H7 (cell line): ENCODE results near the gene ELK4. TPM values are rescaled to one million over a fixed set of nuclear protein-coding genes. Genes with fewer than 3 reads are reported as not detected.
"Not testable (repeated sequence)": the region's sequence is repeated elsewhere in the genome, so short reads cannot be mapped to it uniquely, and the experiment has no call there.

Experiments
- DNase-seq: peaks from one replicate; pipeline ENCODE4 v3.0.0; 2012
- H3K27me3 ChIP-seq: 2 replicates; pipeline ENCODE4 v1.6.0; 2011; ENCODE audit warnings: mild to moderate bottlenecking, low read length; ENCODE audit not compliant: control insufficient read depth, insufficient read depth
- H3K36me3 ChIP-seq: replicated peaks from 2 replicates; pipeline ENCODE4 v1.5.1; 2011; ENCODE audit warnings: low read length; ENCODE audit not compliant: control insufficient read depth, insufficient read depth
- H3K4me3 ChIP-seq: 2 replicates; pipeline ENCODE4 v1.5.1; 2011; ENCODE audit warnings: low read depth, mild to moderate bottlenecking, control low read depth, low read length, moderate library complexity; ENCODE audit not compliant: insufficient read depth
- total RNA-seq: library from RNA; depleted of rRNA; stranded (reverse); fragments of >200 nt; shearing (Covaris generic); gene quantifications from 2 replicates; pipeline ENCODE4 v1.2.3, GENCODE V29; 2014

Gene ELK4
- total RNA-seq, 1 experiment from 2014 or later: 13.0 TPM

- H3K36me3 ChIP-seq: no peaks in the 10 kb centered on the region; the same call in 1 of the 2 replicates
- no peaks in the 10 kb centered on the region for H3K27me3 ChIP-seq
- DNase-seq: no peak
- H3K4me3 ChIP-seq: no peak overlapping the region
These were observed 21.2 kb upstream of the ELK4 start for GRCh38 chr1:205652984-205653383.

- Histone ChIP-seq H3K36me3 (no peaks in the 10 kb centered on the region; the same call in 1 of the 2 replicates), H3K27me3 (no peaks in the 10 kb centered on the region), H3K4me3 (no peak overlapping the region)
- no peak for DNase-seq
These were observed 18.4 kb upstream of the ELK4 start for GRCh38 chr1:205650241-205650640.

GRCh38 chr1:205645519-205645918 is 13.7 kb upstream of the ELK4 start:
- peak; percentile 31 for DNase-seq
- H3K4me3 ChIP-seq: no peak overlapping the region

GRCh38 chr1:205642679-205643307 is 11.0 kb upstream of the ELK4 start:
- no peaks in the 10 kb centered on the region for H3K27me3 ChIP-seq
- DNase-seq: no peak
- no peak overlapping the region for H3K4me3 ChIP-seq
- no peaks in the 10 kb centered on the region for H3K36me3 ChIP-seq

More at GRCh38 chr1:205645519-205645918, 13.7 kb upstream of the ELK4 start:
- no peaks in the 10 kb centered on the region for H3K27me3 ChIP-seq
- H3K36me3 ChIP-seq: no peaks in the 10 kb centered on the region; the same call in 1 of the 2 replicates

- DNase-seq: no peak
- Histone ChIP-seq H3K36me3 (no peaks in the 10 kb centered on the region), H3K27me3 (no peaks in the 10 kb centered on the region), H3K4me3 (no peak overlapping the region)
These were observed 7.8 kb upstream of the ELK4 start for GRCh38 chr1:205639567-205639966.

GRCh38 chr1:205637854-205638468 is 6.2 kb upstream of the ELK4 start:
- no peak overlapping the region for H3K4me3 ChIP-seq
- no peaks in the 10 kb centered on the region for H3K27me3 ChIP-seq
- H3K36me3 ChIP-seq: no peaks in the 10 kb centered on the region
- no peak for DNase-seq

- no peaks in the 10 kb centered on the region for H3K27me3 ChIP-seq
- no peaks in the 10 kb centered on the region for H3K36me3 ChIP-seq
- no peak overlapping the region for H3K4me3 ChIP-seq
- DNase-seq: no peak
These were observed 4.9 kb upstream of the ELK4 start for GRCh38 chr1:205636732-205637131.

GRCh38 chr1:205636138-205636530 is 4.3 kb upstream of the ELK4 start:
- H3K27me3 ChIP-seq, DNase-seq, H3K4me3 ChIP-seq, H3K36me3 ChIP-seq: not testable (repeated sequence)

- no peak for DNase-seq
- Histone ChIP-seq H3K4me3 (no peak overlapping the region), H3K27me3 (no peaks in the 10 kb centered on the region), H3K36me3 (no peaks in the 10 kb centered on the region)
These were observed 1.7 kb upstream of the ELK4 start for GRCh38 chr1:205633421-205633976.

- no peaks in the 10 kb centered on the region for H3K36me3 ChIP-seq
- no peak for DNase-seq
- H3K27me3 ChIP-seq: no peaks in the 10 kb centered on the region
- H3K4me3 ChIP-seq: peak overlapping the region; percentile 81
These were observed 908 bp upstream of the ELK4 start for GRCh38 chr1:205632669-205633169.

- DNase-seq: peak; percentile 96
- peak overlapping the region; percentile 81 for H3K4me3 ChIP-seq
- no peaks in the 10 kb centered on the region for H3K36me3 ChIP-seq
- H3K27me3 ChIP-seq: no peaks in the 10 kb centered on the region
These were observed 622 bp downstream of the ELK4 start for GRCh38 chr1:205631010-205631767.

GRCh38 chr1:205630651-205631009 is 1.2 kb downstream of the ELK4 start:
- H3K27me3 ChIP-seq: no peaks in the 10 kb centered on the region
- H3K36me3 ChIP-seq: no peaks in the 10 kb centered on the region
- no peak for DNase-seq
- H3K4me3 ChIP-seq: peak overlapping the region; percentile 81

- no peaks in the 10 kb centered on the region for H3K27me3 ChIP-seq
- no peak for DNase-seq
- peak overlapping the region; percentile 81 for H3K4me3 ChIP-seq
- no peaks in the 10 kb centered on the region for H3K36me3 ChIP-seq
These were observed 1.6 kb downstream of the ELK4 start for GRCh38 chr1:205630241-205630640.

- Histone ChIP-seq H3K4me3 (no peak overlapping the region), H3K27me3 (no peaks in the 10 kb centered on the region), H3K36me3 (no peaks in the 10 kb centered on the region)
- DNase-seq: no peak
These were observed 2.1 kb downstream of the ELK4 start for GRCh38 chr1:205629751-205630150.
